HepG2 (cell line): ENCODE measurements around the gene R3HCC1L. TPM values are rescaled to one million over a fixed set of nuclear protein-coding genes. Genes with fewer than 3 reads are reported as not detected.

Experiments used
- ATAC-seq: fragments of 200-7000 bp; cut with Tn5 transposase; 3 replicates; pipeline ENCODE4 v1.9.1; 2020; ENCODE audit warnings: mild to moderate bottlenecking, moderate library complexity
- BruUV-seq: library from RNA; stranded (reverse); fragments of 400-500 nt; replicated peaks from 2 replicates; lab custom pipeline; 2021; lab: Mats Ljungman, UMichigan
- CTCF ChIA-PET: fragments of 300-600 bp; formaldehyde crosslinking; extraction: SDS; loops from one replicate; lab custom pipeline; 2021; ENCODE audit warnings: low total read pairs, inconsistent platforms, low intra/inter-chr PET ratio; lab: Yijun Ruan, JAX
- POLR2A ChIA-PET: fragments of 350-600 bp; sonication (Branson Sonifier 250); formaldehyde crosslinking; loops from one replicate; lab custom pipeline; 2020; ENCODE audit warnings: antibody characterized with exemption, inconsistent platforms; lab: Yijun Ruan, JAX
- DNase-seq: peaks from one replicate; pipeline ENCODE4 v3.0.0-alpha.2; 2015; ENCODE audit warnings: low spot score
- FAIRE-seq: peaks from 3 replicates; lab custom pipeline; 2011; peaks lifted over from hg19 to GRCh38; lab: Jason Lieb, UNC
- H2AFZ ChIP-seq: one replicate; pipeline ENCODE4 v1.6.1; 2011; ENCODE audit warnings: low read length, inconsistent platforms
- H3K27ac ChIP-seq: fragments of 300-600 bp; 3 replicates; pipeline ENCODE4 v1.8.0; 2011; ENCODE audit warnings: mixed run types, mild to moderate bottlenecking, mixed read lengths, low read length, inconsistent platforms; ENCODE audit not compliant: insufficient read depth; ENCODE audit errors: extremely low read length
- H3K27me3 ChIP-seq, 2 experiments: fragments of 200-600 bp in 1 of 2; 2 replicates in 1 of 2; 3 replicates in 1 of 2; pipeline versions ENCODE4 v1.6.0 to v1.8.0; 2011; ENCODE audit warnings: low read length in 2 of 2, mild to moderate bottlenecking in 2 of 2, moderate library complexity in 2 of 2, inconsistent platforms in 1 of 2; ENCODE audit not compliant: insufficient read depth in 2 of 2, control insufficient read depth in 1 of 2
- H3K36me3 ChIP-seq, 2 experiments: fragments of 200-600 bp in 1 of 2; replicated peaks in 1 of 2; 2 replicates in 1 of 2; 3 replicates in 1 of 2; pipeline versions ENCODE4 v1.5.1 to v1.8.0; 2011; ENCODE audit warnings: low read length in 2 of 2, inconsistent platforms in 1 of 2; ENCODE audit not compliant: insufficient read depth in 2 of 2, control insufficient read depth in 1 of 2
- H3K4me1 ChIP-seq: 2 replicates; pipeline ENCODE4 v1.5.1; 2012; ENCODE audit warnings: low read length, inconsistent platforms; ENCODE audit not compliant: insufficient read depth
- H3K4me2 ChIP-seq: 2 replicates; pipeline ENCODE4 v1.6.0; 2011; ENCODE audit warnings: low read depth, low read length, inconsistent platforms
- H3K4me3 ChIP-seq, 3 experiments: fragments of 200-600 bp in 1 of 3; sonication (generic), shearing (Covaris generic) in 1 of 3; replicated peaks in 1 of 3; 2 replicates each; pipeline ENCODE4 v1.5.1; 2011 to 2016; ENCODE audit warnings: low read length in 3 of 3, inconsistent platforms in 2 of 3, low read depth in 2 of 3, mild to moderate bottlenecking in 2 of 3, control low read depth in 1 of 3, mixed read lengths in 1 of 3; ENCODE audit not compliant: insufficient read depth in 1 of 3
- H3K79me2 ChIP-seq: one replicate; pipeline ENCODE4 v1.6.1; 2011; ENCODE audit warnings: low read length, inconsistent platforms; ENCODE audit not compliant: insufficient read depth
- H3K9ac ChIP-seq: 2 replicates; pipeline ENCODE4 v1.6.0; 2011; ENCODE audit warnings: mild to moderate bottlenecking, low read depth, low read length, inconsistent platforms; ENCODE audit not compliant: insufficient read depth
- H3K9me3 ChIP-seq: 2 replicates; pipeline ENCODE4 v1.5.1; 2012; ENCODE audit warnings: mild to moderate bottlenecking, low read length
- H4K20me1 ChIP-seq: 2 replicates; pipeline ENCODE4 v1.6.0; 2011; ENCODE audit warnings: inconsistent platforms, mild to moderate bottlenecking, low read length, moderate library complexity; ENCODE audit not compliant: insufficient read depth
- BRD4 ChIP-seq: sonication (generic); formaldehyde crosslinking; IDR thresholded peaks from 2 replicates; pipeline ENCODE4 v1.4.0; 2020; ENCODE audit warnings: missing genetic modification reagents
- GABPA ChIP-seq, 2 experiments: IDR thresholded peaks; 2 replicates each; pipeline ENCODE4 v1.6.1; 2011 to 2016; ENCODE audit warnings: low read depth in 2 of 2, low read length in 1 of 2, missing biosample characterization in 1 of 2, missing genetic modification characterization in 1 of 2
- HNRNPUL1 ChIP-seq: fragments of 200-400 bp; formaldehyde crosslinking; IDR thresholded peaks from 2 replicates; pipeline ENCODE4 v1.6.1; 2017; ENCODE audit warnings: low read depth, mild to moderate bottlenecking, low read length, moderate library complexity
- MLLT10 ChIP-seq: sonication (generic); formaldehyde crosslinking; IDR thresholded peaks from 2 replicates; pipeline ENCODE4 v1.4.0; 2020; ENCODE audit warnings: missing genetic modification reagents
- MTF2 ChIP-seq: sonication (generic); formaldehyde crosslinking; IDR thresholded peaks from 2 replicates; pipeline ENCODE4 v1.5.0; 2020; ENCODE audit warnings: missing genetic modification reagents, borderline replicate concordance
- NCOR1 ChIP-seq: fragments of 200-600 bp; sonication (generic); IDR thresholded peaks from 2 replicates; pipeline ENCODE4 v1.7.0; 2017; ENCODE audit warnings: antibody characterized with exemption, low read length, borderline replicate concordance
- NFIB ChIP-seq: sonication (generic); formaldehyde crosslinking; IDR thresholded peaks from 2 replicates; pipeline ENCODE4 v1.9.0; 2021; ENCODE audit warnings: missing genetic modification reagents, mild to moderate bottlenecking, borderline replicate concordance
- SALL2 ChIP-seq: sonication (generic); formaldehyde crosslinking; IDR thresholded peaks from 2 replicates; pipeline ENCODE4 v1.8.1; 2023; ENCODE audit warnings: mild to moderate bottlenecking, missing genetic modification reagents, inconsistent platforms
- TCF12 ChIP-seq, 2 experiments: fragments of 450-650 bp in 1 of 2; sonication (generic) in 1 of 2; formaldehyde crosslinking in 1 of 2; IDR thresholded peaks; 2 replicates each; pipeline versions ENCODE4 v1.6.1 to v1.8.0; 2017 to 2022; ENCODE audit warnings: antibody characterized with exemption in 1 of 2, mild to moderate bottlenecking in 1 of 2, missing genetic modification reagents in 1 of 2, moderate library complexity in 1 of 2
- THAP11 ChIP-seq: IDR thresholded peaks from 2 replicates; pipeline ENCODE4 v1.6.1; 2016; ENCODE audit warnings: missing biosample characterization, missing genetic modification reagents
- ZKSCAN5 ChIP-seq: sonication (generic); formaldehyde crosslinking; IDR thresholded peaks from 2 replicates; pipeline ENCODE4 v1.5.1; 2020; ENCODE audit warnings: mild to moderate bottlenecking, missing genetic modification reagents
- ZNF232 ChIP-seq: sonication (generic); formaldehyde crosslinking; IDR thresholded peaks from 2 replicates; pipeline ENCODE4 v1.4.0; 2020; ENCODE audit warnings: missing genetic modification reagents, borderline replicate concordance
- ZNF335 ChIP-seq: sonication (generic); formaldehyde crosslinking; IDR thresholded peaks from 2 replicates; pipeline ENCODE4 v1.4.0; 2020; ENCODE audit warnings: missing genetic modification reagents
- ZNF354B ChIP-seq: sonication (generic); formaldehyde crosslinking; IDR thresholded peaks from 2 replicates; pipeline ENCODE4 v1.8.0; 2022; ENCODE audit warnings: mild to moderate bottlenecking, missing genetic modification reagents
- ZNF441 ChIP-seq: sonication (generic); formaldehyde crosslinking; IDR thresholded peaks from 2 replicates; pipeline ENCODE4 v1.7.0; 2021; ENCODE audit warnings: missing genetic modification reagents, borderline replicate concordance
- WGBS: methylation state at CpG from one replicate; pipeline ENCODE4 v1.1.6; 2017; ENCODE audit warnings: low lambda C conversion rate; 5-methylcytosine and 5-hydroxymethylcytosine counted together
- in situ Hi-C: cut with HindIII; loops from 2 replicates; pipeline ENCODE4 v1.10.0; 2017; ENCODE audit warnings: low pct_unique_long_range_greater_than_20kb; ENCODE audit not compliant: extremely low pct_ligation_motif_present
- intact Hi-C: fragments of 100-400 bp; cut with micrococcal nuclease; formaldehyde crosslinking; loops from one replicate; pipeline ENCODE4 v1.10.0; 2022; ENCODE audit not compliant: unreplicated experiment
- polyA plus RNA-seq, 8 experiments: library from polyadenylated mRNA; depleted of rRNA in 3 of 8; stranded (reverse) in 7 of 8; unstranded in 1 of 8; fragments of >200 nt; fragmentation: Illumina TruSeq in 4 of 8; extraction: Trizol in 4 of 8; gene quantifications; 2 replicates each; pipeline versions ENCODE4 v1.2.1 to v1.2.3, GENCODE V29; 2011 to 2016; ENCODE audit warnings: low read depth in 4 of 8, missing spikeins in 1 of 8, mixed read lengths in 1 of 8; ENCODE audit not compliant: insufficient read depth in 1 of 8
- total RNA-seq, 5 experiments: library from RNA; depleted of rRNA; stranded (reverse); fragments of >200 nt; fragmentation: Illumina TruSeq; extraction: Trizol; gene quantifications; 2 replicates each; pipeline ENCODE4 v1.2.3, GENCODE V29; 2016; ENCODE audit warnings: low read depth in 1 of 5
- TF ChIP-seq, protein P1 (sequence below): IDR thresholded peaks from 2 replicates; pipeline ENCODE4 v1.6.1; 2016; ENCODE audit warnings: missing compliant biosample characterization, missing genetic modification reagents, borderline replicate concordance
- TF ChIP-seq, protein P2 (sequence below): sonication (generic); formaldehyde crosslinking; IDR thresholded peaks from 2 replicates; pipeline ENCODE4 v1.4.0; 2020; ENCODE audit warnings: mild to moderate bottlenecking, missing genetic modification reagents

The R3HCC1L gene
- total and polyA plus RNA-seq, 2 of the 13 experiments (the other 11 are each of a cell fraction or from before 2014, with no cell fraction given): 6.5 to 12.2 TPM

DNA sequence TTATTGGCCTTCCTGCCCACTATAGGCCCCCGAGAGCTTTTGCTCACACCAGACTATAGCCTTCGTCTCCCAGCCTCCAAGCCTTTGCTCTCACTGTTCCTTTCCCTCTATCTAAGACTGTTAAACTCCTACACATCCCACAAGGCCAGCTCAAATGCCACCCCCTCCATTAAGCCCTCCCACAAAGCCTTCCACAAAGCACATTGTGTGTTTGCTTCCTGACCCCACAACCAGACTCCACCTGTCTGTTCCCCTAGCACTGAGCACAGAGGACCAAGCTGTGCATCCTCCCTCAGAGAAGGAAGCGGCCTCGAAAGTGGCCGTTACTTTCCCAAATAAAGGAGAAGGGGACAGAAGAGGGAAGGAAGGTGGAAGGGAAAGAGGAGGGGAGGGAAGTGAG lies 132.2 kb downstream of the R3HCC1L start:
- no peak overlapping the region for H2AFZ ChIP-seq
- H3K9ac ChIP-seq: no peak overlapping the region
- no peaks in the 10 kb centered on the region for H4K20me1 ChIP-seq
- DNase-seq (no peak), FAIRE-seq (no peak), ATAC-seq (no peak)
- POLR2A ChIA-PET: interaction anchor here (0.7 to 2.5 kb wide), 4 partner anchors 18 to 148 kb away, joined by 3 to 8 read pairs (median 4); partner anchors contain the start of genes PYROXD2 and R3HCC1L
- H3K4me2 ChIP-seq: peak overlapping the region; percentile 94
- in situ Hi-C loops (loop anchor here (5.0 kb wide), 1 partner anchor 41 kb away; no protein-coding TSS in a partner anchor), intact Hi-C loops (no loop called here)
- CTCF ChIA-PET: no interaction called here
- TSS peak; percentile 58 for BruUV-seq
- H3K79me2 ChIP-seq: no peaks in the 10 kb centered on the region
- no peak for TF ChIP-seq THAP11 (CRISPR knock-in tag)
- no peak for TF ChIP-seq BRD4 (CRISPR knock-in tag)
- TF ChIP-seq, protein P1, sequence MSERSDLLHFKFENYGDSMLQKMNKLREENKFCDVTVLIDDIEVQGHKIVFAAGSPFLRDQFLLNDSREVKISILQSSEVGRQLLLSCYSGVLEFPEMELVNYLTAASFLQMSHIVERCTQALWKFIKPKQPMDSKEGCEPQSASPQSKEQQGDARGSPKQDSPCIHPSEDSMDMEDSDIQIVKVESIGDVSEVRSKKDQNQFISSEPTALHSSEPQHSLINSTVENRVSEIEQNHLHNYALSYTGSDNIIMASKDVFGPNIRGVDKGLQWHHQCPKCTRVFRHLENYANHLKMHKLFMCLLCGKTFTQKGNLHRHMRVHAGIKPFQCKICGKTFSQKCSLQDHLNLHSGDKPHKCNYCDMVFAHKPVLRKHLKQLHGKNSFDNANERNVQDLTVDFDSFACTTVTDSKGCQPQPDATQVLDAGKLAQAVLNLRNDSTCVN (CRISPR knock-in tag): no peak
- no peak for TF ChIP-seq ZNF335
- TF ChIP-seq ZKSCAN5 (CRISPR knock-in tag): no peak
- TF ChIP-seq NCOR1: no peak
- no peak for TF ChIP-seq NFIB (CRISPR knock-in tag)
- TF ChIP-seq, protein P2, sequence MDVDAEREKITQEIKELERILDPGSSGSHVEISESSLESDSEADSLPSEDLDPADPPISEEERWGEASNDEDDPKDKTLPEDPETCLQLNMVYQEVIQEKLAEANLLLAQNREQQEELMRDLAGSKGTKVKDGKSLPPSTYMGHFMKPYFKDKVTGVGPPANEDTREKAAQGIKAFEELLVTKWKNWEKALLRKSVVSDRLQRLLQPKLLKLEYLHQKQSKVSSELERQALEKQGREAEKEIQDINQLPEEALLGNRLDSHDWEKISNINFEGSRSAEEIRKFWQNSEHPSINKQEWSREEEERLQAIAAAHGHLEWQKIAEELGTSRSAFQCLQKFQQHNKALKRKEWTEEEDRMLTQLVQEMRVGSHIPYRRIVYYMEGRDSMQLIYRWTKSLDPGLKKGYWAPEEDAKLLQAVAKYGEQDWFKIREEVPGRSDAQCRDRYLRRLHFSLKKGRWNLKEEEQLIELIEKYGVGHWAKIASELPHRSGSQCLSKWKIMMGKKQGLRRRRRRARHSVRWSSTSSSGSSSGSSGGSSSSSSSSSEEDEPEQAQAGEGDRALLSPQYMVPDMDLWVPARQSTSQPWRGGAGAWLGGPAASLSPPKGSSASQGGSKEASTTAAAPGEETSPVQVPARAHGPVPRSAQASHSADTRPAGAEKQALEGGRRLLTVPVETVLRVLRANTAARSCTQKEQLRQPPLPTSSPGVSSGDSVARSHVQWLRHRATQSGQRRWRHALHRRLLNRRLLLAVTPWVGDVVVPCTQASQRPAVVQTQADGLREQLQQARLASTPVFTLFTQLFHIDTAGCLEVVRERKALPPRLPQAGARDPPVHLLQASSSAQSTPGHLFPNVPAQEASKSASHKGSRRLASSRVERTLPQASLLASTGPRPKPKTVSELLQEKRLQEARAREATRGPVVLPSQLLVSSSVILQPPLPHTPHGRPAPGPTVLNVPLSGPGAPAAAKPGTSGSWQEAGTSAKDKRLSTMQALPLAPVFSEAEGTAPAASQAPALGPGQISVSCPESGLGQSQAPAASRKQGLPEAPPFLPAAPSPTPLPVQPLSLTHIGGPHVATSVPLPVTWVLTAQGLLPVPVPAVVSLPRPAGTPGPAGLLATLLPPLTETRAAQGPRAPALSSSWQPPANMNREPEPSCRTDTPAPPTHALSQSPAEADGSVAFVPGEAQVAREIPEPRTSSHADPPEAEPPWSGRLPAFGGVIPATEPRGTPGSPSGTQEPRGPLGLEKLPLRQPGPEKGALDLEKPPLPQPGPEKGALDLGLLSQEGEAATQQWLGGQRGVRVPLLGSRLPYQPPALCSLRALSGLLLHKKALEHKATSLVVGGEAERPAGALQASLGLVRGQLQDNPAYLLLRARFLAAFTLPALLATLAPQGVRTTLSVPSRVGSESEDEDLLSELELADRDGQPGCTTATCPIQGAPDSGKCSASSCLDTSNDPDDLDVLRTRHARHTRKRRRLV (CRISPR knock-in tag): no peak
- no peak for TF ChIP-seq HNRNPUL1
- no peak for TF ChIP-seq ZNF441
- TF ChIP-seq MTF2 (CRISPR knock-in tag): no peak
- TF ChIP-seq GABPA (IDR thresholded peaks at IDR 0.05; ENCODE audit: low read depth, low read length): no peak
- TF ChIP-seq GABPA (CRISPR knock-in tag; IDR thresholded peaks at IDR 0.05; ENCODE audit: low read depth): no peak
- TF ChIP-seq ZNF354B (CRISPR knock-in tag): no peak
- no peak for TF ChIP-seq TCF12 (IDR thresholded peaks at IDR 0.05)
- no peak for TF ChIP-seq TCF12 (CRISPR knock-in tag; IDR thresholded peaks at IDR 0.05)
- TF ChIP-seq SALL2 (CRISPR knock-in tag): no peak
- no peak for TF ChIP-seq ZNF232
- no peak for TF ChIP-seq MLLT10
- H3K4me3 ChIP-seq: peak overlapping the region in 2 of 3 experiments; percentile 70 to 80; a peak in 3 of 6 replicates
- no peaks in the 10 kb centered on the region for H3K9me3 ChIP-seq
- WGBS: 44% methylated on average over 5 of the region's 5 CpGs
- H3K4me1 ChIP-seq: peaks cover 68% of the 10 kb centered on the region
- no peak overlapping the region for H3K27ac ChIP-seq
- H3K27me3 ChIP-seq: no peaks in the 10 kb centered on the region
- H3K36me3 ChIP-seq: no peaks in the 10 kb centered on the region
